GM23338 (cell line): ENCODE data around the gene C19orf25.

Source experiments
- CREB1 ChIP-seq: fragments of 250-450 bp; sonication (Bioruptor Pico); IDR thresholded peaks from 2 replicates; pipeline ENCODE4 v1.5.0; 2020; ENCODE audit warnings: low read depth, mild to moderate bottlenecking, moderate library complexity
- CTCF ChIP-seq, 2 experiments: fragments of 200-600 bp in 1 of 2; sonication (generic) in 1 of 2; conservative IDR thresholded peaks; 2 replicates each; pipeline versions ENCODE4 v1.5.1 to v1.6.1; 2016 to 2017; ENCODE audit warnings: antibody characterized with exemption in 2 of 2, low read depth in 2 of 2, mild to moderate bottlenecking in 2 of 2, moderate library complexity in 1 of 2
- EZH2 ChIP-seq: fragments of 200-600 bp; sonication (generic); IDR thresholded peaks from one replicate; pipeline ENCODE4 v1.8.0; 2017; ENCODE audit warnings: antibody characterized with exemption, mild to moderate bottlenecking, low read depth; ENCODE audit not compliant: unreplicated experiment
- EZH2phosphoT487 ChIP-seq: fragments of 200-600 bp; sonication (generic); IDR thresholded peaks from one replicate; pipeline ENCODE4 v1.8.1; 2018; ENCODE audit warnings: antibody characterized with exemption; ENCODE audit not compliant: unreplicated experiment
- NANOG ChIP-seq: IDR thresholded peaks from 2 replicates; pipeline ENCODE4 v1.6.1; 2016; ENCODE audit warnings: antibody characterized with exemption, borderline replicate concordance
- POLR2AphosphoS5 ChIP-seq: IDR thresholded peaks from 2 replicates; pipeline ENCODE4 v1.6.1; 2016; ENCODE audit warnings: antibody characterized with exemption, low read depth
- REST ChIP-seq: IDR thresholded peaks from one replicate; pipeline ENCODE4 v1.6.1; 2018; ENCODE audit warnings: antibody characterized with exemption; ENCODE audit not compliant: unreplicated experiment
- ZNF331 ChIP-seq: fragments of 250-450 bp; sonication (Bioruptor Pico); IDR thresholded peaks from 2 replicates; pipeline ENCODE4 v1.5.0; 2020; ENCODE audit warnings: low read depth, mild to moderate bottlenecking, moderate library complexity
- ZNF462 ChIP-seq: fragments of 250-450 bp; sonication (Bioruptor Pico); IDR thresholded peaks from 2 replicates; pipeline ENCODE4 v1.5.0; 2020; ENCODE audit warnings: mild to moderate bottlenecking, moderate library complexity
- TF ChIP-seq, protein P1 (sequence below): IDR thresholded peaks from 2 replicates; pipeline ENCODE4 v1.6.1; 2016; ENCODE audit warnings: antibody characterized with exemption

DNA sequence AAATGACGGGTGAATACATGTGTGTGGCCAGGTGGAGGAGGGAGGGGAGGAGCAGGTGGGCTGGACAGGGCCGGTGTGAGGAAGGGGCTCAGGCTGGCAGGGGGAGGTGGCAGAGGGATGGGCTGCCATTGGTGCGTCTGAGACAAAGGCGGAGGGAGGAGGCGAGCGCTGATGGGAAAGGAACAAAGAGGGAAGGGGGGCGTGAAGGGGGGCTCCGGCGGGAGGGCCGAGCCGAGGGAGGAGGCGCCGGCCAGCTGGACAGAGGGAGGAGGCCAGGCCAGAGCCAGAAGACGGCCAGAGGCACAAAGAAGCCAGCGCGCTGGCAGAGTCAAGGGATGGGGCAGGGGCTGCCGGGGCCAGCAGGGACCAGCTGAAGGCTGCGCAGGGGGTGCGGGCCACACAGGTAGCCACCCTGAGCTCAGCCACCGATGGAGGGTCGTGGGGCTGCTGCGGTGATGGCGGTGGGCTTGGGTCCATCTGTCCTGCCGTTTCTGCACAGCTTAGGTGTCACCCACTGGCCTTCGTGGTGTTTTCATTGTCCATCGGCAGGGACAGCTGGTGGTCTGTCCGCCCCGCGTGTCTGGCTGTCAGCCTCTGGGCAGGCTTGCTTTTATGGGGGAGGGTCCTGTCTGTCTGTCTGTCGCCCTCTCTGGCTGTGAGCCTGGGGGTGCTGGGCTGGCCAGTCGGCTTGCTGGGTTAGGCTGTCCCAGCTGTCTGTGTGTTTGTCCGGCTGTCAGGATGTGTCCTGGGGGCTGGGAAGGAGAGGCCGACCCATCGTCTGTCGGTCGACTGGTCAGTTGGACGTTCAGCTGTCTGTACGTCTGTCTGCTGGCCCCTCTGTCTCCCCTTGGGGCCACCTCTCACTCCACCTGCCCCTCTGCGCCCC lies 26.9 kb downstream of the C19orf25 start:
- no peak for TF ChIP-seq ZNF462 (CRISPR knock-in tag)
- no peak for TF ChIP-seq CTCF (conservative IDR thresholded peaks at IDR 0.05; ENCODE audit: low read depth in 2 of 2)
- peak; percentile 5 for TF ChIP-seq REST
- TF ChIP-seq EZH2: no peak
- TF ChIP-seq POLR2AphosphoS5: no peak
- no peak for TF ChIP-seq EZH2phosphoT487
- no peak for TF ChIP-seq CREB1 (CRISPR knock-in tag)
- TF ChIP-seq, protein P1, sequence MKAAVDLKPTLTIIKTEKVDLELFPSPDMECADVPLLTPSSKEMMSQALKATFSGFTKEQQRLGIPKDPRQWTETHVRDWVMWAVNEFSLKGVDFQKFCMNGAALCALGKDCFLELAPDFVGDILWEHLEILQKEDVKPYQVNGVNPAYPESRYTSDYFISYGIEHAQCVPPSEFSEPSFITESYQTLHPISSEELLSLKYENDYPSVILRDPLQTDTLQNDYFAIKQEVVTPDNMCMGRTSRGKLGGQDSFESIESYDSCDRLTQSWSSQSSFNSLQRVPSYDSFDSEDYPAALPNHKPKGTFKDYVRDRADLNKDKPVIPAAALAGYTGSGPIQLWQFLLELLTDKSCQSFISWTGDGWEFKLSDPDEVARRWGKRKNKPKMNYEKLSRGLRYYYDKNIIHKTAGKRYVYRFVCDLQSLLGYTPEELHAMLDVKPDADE: no peak
- no peak for TF ChIP-seq NANOG
- no peak for TF ChIP-seq ZNF331
